KBM-7 (cell line): Measurements from ENCODE around the gene MAST4.

Experiments
- DNase-seq: peaks from one replicate; pipeline ENCODE4 v3.0.0-alpha.2; 2015
- in situ Hi-C: fragments of 300-500 bp; cut with MboI; formaldehyde crosslinking; loops from 2 replicates; pipeline ENCODE4 v1.14.3; 2020; ENCODE audit warnings: low sequenced_read_pairs, low pct_unique_long_range_greater_than_20kb, mixed read lengths

Gene MAST4

GRCh38 chr5:66597183-66597757 lies 1.1 kb downstream of the MAST4 start:
- in situ Hi-C loops = no loop called here
- peak; percentile 40 for DNase-seq

DNA sequence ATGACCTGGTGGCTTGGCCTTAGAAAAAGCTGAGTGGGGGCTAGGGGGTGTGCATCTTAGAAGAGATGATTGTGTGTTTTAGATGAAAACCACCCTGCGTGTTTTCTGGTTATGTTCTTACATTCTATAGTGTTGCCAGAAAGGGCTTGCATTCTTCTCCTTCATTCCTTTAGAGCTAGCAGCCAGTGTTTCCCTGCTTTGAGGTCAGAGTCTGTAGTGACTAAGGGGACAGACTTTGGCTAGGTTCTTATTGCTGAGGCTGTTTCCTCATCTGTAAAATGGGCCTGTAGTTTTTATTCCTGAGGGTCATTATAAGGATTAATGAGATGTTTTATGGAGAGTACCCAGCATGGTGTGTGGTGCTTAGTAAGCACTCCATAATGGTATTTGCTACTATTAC lies 6.4 kb downstream of the MAST4 start:
- DNase-seq = no peak
- in situ Hi-C loops = no loop called here

DNA sequence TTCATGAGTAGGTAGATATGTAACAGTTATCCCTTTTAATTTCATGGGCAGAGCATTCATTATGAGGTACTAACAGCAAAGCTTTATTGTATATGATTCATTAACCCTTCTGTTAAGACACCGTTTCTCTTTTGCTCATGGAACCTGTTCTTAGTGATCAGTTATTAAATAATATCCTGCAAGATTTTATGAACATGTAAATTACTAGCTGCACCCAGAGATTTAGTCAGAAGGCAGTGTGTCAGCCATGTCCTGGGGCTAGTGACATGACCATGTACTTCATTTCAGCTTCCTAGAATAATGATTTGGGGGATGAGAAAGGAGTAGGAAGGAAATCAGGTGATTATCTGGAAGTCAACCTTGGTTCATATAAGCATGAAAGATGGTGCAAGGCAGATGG lies 7.0 kb downstream of the MAST4 start:
- in situ Hi-C loops = no loop called here
- no peak for DNase-seq

- no peak for DNase-seq
- in situ Hi-C loops = no loop called here
These were observed 7.7 kb downstream of the MAST4 start for GRCh38 chr5:66603881-66604280.

DNA sequence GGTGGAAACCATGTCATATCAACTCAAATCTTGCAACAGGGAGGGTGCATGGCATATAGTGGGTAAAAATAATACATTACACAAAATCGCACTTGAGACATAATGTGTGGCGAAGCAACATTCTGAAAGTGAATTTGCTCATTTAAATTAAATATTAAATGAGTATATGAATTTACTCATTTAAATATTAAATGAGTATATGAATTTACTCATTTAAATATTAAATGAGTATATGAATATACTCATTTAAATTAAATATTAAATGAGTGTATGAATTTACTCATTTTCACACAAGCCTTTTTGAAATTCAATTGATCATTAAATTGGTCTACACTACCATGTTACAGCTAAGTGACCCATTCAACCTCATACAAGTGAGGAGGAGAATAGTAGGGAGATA lies 10.5 kb downstream of the MAST4 start:
- DNase-seq = no peak
- in situ Hi-C loops = no loop called here

DNA sequence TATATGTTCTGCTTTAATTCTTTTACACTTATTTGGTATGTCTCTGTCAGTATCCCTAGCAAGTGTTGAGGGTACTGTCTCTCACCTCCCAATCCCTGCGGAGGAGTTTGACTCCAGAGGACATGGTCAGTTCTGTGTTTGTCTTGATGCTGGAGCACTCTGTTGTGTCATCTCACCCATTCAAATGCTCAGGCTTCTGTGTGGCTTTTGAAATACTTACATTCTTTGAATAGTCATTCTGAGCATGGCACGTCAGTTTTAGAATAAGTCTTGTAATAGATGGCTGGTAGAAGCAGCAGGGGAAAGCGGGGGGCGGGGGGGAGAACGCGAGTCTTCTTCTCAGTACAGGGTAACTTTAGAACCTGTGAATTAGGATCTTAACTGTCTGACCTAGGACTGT lies 12.3 kb downstream of the MAST4 start:
- DNase-seq = no peak
- in situ Hi-C loops = no loop called here

GRCh38 chr5:66609615-66610014 lies 13.4 kb downstream of the MAST4 start:
- no peak for DNase-seq
- in situ Hi-C loops = no loop called here

DNA sequence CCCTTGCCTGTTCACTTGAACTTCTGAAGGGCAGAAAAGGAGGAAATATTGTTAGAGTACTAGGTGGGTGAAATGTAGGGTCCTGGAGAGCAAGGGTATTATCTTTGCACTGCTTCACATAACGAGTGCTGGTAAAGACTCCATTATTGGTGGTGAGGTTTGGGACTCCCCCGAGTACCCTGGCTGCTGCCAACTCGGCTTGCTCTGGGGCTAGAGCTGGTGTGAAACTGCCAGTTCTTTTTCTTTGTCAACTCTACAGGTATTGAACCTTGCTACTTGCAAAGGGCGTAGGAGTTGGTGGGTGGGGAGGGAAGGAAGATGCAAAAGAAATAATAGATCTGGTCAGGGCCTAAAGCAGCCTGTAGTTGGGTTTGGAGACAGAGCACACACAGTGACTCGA lies 16.0 kb downstream of the MAST4 start:
- no peak for DNase-seq
- in situ Hi-C loops = no loop called here

DNA sequence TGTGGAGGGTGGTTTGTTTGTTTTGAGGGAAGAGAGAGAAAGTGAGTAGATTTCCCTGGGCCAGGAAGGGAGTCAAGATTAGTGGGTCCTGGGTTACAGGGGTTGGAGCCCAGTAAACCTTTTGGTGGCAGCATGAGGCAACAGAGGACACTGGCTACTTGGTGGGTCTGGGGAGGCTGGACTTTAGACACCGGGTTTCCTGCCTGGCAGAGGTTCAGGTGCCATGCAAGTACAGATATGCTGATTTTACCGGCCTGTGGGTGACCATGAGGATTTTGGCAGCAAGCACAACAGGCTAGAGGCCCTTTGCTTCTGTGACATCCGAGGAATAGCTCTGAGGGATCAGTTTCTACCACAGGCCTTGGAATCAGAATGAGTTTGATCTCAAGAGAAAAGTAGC lies 18.9 kb downstream of the MAST4 start:
- DNase-seq = no peak
- in situ Hi-C loops = no loop called here

DNA sequence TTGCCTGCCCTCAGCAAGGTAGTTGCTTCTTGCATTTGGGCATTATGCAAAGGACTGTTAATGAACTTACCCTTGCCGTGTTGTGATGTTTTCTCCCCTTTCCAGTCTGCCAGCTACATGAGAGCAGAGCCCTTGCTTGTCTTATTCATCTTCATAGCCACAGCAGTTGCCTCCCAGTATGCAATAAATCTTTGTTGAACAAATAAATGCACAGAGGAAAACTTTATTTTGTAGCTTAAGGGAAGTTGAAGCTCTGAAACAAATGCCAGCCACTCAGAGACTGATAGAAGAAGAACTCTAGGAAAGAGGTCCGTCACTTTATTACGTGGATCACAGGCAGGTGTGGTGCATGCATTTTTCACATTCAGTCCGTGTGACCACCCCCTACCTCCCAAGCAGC lies 19.7 kb downstream of the MAST4 start:
- no peak for DNase-seq
- in situ Hi-C loops = no loop called here

- DNase-seq = no peak
- in situ Hi-C loops = no loop called here
These were observed 20.5 kb downstream of the MAST4 start for GRCh38 chr5:66616520-66617225.

DNA sequence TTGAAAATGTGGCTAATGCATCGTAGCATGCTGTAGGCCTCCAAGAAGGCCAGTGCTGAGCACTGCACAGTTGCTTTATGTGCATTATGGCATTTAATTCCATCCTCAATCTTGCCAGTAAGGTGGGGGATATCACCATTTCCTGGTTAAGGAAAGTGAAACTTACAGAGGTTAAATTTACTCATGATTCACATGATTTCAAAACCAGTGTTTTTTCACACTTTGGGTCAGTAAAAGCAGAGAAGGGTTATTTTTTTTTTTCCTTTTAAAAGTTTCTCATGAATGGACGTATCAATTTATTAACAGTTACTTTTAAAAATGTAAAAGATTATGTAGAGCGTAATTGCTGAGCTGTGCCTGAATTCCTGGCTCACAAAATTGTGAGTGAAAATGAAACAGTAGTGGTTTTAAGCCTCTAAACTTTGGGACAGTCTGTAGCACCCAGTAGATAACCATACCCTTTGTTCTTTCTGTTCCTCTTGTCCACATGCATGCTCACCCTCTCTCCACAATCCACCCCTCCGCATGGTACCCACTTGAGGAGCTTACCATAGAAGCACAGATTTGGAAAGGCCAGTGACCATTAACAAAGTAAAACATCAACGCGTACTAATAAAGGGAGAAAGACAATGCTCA lies 21.2 kb downstream of the MAST4 start:
- in situ Hi-C loops = no loop called here
- DNase-seq = no peak

- in situ Hi-C loops = no loop called here
- DNase-seq = no peak
These were observed 22.0 kb downstream of the MAST4 start for GRCh38 chr5:66617991-66618768.

GRCh38 chr5:66620711-66621110 lies 24.5 kb downstream of the MAST4 start:
- in situ Hi-C loops = no loop called here
- DNase-seq = no peak

DNA sequence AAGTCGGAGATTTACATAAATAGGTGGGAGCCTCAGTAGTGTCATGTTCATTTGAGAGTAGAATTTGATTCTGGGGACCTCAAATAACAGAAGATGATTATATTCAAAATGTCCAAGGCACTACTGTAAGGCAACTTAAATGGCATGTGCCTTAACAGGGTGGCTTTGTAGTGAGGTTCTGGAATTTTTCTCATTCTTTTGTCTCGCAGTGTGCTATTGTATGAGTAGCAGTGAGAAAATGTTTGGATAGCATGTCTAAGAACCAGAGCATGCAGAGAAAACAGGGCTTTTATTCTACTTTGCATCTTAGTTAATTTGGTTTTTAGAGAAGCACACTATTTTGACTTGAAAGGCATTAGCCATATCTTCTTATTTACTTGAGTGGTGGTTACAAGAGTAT lies 25.0 kb downstream of the MAST4 start:
- no peak for DNase-seq
- in situ Hi-C loops = no loop called here

DNA sequence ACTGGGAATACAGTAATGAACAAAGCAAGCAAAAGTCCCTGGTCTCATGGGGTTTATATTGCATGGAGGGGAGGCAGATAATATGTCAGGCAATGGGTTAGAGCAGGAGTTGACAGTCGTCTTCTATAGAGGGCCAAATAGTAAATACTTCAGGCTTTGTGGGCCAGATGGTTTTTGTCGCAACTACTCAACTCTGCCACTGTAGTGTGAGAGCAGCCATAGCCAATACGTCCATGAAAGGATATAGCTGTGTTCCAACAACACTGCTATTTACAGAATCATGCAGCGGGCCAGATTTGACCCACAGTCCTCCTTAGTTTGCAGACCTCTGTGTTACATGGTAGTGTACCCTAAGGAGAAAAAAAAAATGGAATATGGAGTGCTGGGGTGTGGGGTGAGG lies 25.5 kb downstream of the MAST4 start:
- DNase-seq = no peak
- in situ Hi-C loops = no loop called here

GRCh38 chr5:66628561-66628960 lies 32.4 kb downstream of the MAST4 start:
- no peak for DNase-seq
- in situ Hi-C loops = no loop called here

GRCh38 chr5:66629446-66629845 lies 33.3 kb downstream of the MAST4 start:
- in situ Hi-C loops = no loop called here
- no peak for DNase-seq

DNA sequence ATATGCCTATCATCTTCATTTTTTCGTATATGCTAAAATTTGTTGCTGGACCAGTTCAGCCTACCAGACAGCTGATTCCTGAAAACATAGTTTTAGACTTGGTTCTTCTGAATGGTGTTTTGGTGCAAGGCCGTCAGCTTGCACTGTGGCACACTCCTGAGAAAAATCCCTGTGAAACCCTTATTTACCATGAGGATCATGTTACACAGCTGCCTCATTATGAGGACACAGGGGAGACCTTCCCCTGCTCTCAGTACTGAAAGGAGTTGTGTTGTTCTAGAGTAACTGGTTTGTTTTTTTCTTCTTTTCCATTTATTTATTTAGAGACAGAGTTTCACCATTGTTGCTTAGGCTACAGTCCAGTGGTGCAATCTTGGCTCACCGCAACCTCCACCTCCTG lies 37.6 kb downstream of the MAST4 start:
- no peak for DNase-seq
- in situ Hi-C loops = no loop called here

DNA sequence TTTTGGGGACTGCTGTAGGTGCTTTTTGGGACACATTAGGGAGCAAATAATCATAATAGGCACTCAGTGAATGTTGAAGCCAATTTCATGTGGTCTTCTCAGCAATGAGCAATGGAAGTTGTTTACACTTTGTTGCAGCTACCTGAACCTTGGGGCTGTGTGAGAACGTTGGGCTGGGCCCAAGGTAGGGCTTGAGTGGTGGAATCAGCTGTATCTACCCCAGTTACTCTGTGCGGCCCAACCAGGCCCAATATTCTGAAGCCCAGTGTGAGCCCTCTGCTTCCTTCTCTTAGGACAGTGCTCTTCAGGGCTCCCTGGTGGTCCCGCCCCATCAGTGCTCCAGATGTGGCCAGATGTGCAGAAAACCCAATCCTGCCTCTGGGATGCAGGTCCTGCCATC lies 38.4 kb downstream of the MAST4 start:
- in situ Hi-C loops = no loop called here
- DNase-seq = no peak
